ENCODE results near the gene FARP1.

Gene FARP1

DNA sequence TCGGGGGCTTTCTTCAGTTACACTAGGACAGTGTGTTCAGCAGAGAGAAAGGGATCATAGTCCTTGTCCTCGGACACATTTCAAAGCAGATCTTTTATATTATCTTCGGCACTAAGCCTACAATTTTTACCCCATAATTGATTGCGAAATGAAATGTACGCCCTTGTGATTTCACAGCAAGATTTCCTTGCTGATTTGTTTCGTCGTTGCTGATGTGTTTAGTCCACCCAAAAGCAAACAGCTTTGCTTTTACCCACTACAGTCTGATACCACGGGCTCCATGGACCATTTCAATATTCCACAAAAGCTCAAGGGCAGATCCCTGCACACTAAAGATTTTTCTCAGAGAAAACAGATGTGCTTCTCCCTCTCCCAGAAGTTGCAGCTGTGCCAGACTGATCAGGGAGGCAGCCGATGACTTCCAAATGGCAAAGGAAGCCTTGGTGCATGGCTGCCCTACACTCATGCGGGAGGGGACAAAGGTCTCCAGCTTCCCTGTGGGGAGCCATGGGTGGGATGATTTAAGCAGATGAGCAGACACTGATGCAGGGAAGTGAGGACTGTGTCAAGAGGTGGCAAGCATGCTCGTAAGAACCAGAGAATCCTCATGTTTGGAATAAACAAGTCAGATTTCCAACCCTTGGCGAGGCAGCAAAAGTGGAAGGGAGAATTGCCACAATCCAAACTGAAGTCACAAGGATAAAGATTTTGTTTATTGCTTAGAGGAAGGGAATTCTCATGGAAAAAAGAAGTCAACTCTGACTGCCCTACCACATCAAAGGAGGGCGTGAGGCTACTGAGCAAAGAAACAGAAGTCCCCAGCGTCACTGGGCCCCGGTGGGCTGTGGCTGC, 353.0 kb downstream of the FARP1 start:
- no peak for DNase-seq (ENCODE audit: low read depth, low spot score)

DNA sequence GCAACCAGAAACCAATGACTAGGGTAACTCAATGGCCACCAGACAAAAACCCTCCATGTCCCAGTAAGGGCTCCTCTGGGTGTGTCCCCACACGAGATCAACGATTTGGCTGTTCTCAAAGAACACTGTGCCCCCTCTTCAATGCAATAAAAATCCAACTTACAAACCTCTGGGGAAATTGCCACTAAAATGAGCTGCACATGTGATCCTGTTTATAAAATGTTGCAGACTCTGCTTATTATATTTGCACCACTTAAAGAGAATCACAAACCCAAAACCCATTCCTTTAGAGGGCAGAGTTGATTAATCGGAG, 353.5 kb downstream of the FARP1 start:
- DNase-seq (ENCODE audit: low read depth, low spot score): no peak

DNA sequence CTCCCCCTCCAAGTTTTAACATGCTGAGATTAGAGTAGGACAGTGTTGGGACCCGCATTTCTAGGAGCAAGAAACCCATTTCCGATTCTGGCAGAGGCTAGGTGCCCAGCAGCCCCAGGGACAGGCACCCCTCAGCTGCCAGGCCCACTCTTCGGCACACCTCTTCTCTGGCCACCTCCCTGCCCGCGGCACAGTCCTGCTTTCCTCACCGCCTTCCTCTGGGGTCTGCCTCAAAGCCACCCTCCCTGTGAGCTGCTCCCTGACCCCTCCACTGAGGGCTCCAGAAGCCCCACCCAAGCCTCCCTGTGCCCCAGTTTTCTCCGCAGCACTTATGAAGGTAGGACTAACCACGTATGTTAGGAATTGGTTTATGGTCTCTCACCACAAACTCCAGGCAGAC, 354.1 kb downstream of the FARP1 start:
- no peak for DNase-seq (ENCODE audit: low read depth, low spot score)

DNA sequence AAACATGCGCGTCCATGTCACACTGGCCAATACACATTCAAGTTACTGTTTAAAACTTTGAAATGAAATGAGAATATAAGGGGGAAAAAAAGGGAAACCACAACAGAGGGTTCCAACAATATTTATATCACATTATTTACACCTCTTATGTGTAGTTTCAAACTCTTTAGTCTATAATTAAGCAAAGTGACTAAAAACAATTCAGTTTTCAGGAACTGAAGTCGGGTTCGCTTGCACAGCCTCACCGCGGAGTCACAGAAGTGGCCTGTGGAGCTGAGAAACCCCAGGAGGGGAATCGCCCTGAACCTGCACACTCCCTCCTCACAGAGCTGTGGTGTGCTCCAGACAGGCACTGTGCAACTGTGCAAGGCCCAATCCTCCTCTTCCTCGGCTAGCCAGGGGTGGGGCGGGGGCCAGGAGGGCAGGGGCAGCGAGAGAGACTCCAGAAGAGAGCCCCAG, 358.1 kb downstream of the FARP1 start:
- no peak for DNase-seq (ENCODE audit: low read depth, low spot score)

DNA sequence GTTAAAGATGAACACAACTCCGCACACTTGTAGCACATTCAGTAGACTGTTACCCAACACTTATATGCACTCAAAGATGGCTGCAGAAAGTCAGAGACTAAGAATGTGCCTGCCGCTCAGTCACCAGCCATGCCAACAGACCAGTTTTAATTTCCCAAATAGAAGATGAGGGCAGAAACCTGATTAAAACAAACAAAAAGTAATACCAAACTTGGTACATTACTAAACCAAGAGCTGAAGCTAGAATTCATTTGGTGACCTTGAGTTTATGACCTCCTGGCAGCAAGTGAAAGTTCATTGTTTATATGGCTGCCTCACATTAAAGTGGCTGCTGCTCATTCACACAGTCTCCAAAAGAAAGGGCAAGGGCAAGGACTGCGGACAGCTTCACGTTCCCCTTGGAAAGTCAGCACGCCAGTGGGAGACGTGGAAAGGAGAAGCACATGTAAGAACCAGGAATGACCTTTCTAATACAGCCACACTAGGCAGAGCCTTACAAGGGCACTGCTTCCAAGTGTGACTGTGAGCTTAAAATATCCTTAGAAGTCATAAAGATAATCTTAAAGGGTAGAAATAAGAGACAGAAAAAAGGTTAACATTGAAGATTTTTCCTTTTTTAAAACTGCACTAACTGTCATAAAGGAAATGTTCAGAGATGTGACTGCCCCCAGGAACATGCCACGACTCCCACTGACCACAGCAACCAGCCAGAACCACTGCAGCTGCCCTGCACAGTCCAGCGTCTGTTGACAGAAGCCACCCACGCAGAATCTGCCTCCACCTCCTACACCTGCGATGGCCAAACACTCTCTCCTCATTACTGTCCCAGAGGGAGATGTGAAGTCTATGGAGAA, 360.5 kb downstream of the FARP1 start:
- DNase-seq (ENCODE audit: low read depth, low spot score): no peak

DNA sequence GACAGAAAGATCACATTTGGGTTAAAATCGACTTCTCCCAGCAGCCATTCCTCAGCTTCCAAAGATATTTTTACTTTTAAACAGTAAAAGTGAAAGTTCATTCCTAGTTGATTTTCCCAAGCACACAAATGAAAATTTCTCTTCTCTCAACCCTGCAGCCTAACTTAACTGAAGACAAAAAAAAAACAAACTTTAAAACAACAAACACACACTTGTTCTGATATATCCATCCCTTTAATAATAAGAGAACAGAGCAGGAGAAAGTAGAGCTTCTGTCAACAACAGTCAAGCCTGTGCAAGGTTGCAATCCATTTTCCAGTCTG, 361.1 kb downstream of the FARP1 start:
- DNase-seq (ENCODE audit: low read depth, low spot score): no peak

DNA sequence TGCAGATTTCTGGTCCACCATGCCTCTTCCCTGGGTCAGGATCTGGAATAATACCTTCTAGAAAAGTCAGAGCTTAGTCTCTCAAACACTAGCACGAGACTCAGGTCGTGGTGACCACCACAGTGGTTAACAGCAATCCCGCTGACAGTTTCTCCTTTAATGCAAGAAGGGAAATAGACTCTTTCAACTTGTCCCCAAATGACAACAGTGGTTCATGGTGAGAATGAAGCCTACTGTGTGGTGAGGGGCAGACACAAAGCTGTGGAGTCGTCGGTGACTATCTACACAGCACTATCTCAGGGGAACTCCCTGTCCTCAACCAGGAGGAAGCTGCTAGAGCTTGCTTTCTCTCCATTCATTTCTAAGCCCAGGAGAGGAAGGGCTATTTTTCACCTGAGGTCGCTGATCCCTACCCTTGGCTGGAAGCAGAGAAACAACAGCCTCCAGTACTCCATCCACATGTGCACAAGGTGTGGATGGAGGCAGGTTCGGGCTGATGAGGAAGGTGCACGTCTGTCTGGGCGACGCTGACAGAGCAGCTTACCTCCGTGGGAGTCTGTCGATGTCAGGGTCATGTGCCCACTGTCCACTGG, 361.6 kb downstream of the FARP1 start:
- no peak for DNase-seq (ENCODE audit: low read depth, low spot score)

Measured in activated naive CD8-positive, alpha-beta T cell treated with anti-CD3 and anti-CD28 coated beads, Interleukin-2, amount 50 U/mL, for 16 hours (primary cell).